GM19395 (cell line): Measurements from ENCODE around the gene RAB7B.

Experiments used
- ATAC-seq: cut with Tn5 transposase; IDR thresholded peaks from one replicate; pipeline ENCODE4 v1.9.1; 2021; ENCODE audit warnings: mild to moderate bottlenecking, moderate library complexity; ENCODE audit not compliant: unreplicated experiment

Gene RAB7B

GRCh38 chr1:205975387-205975998 is 27.7 kb downstream of the RAB7B start:
- no peak for ATAC-seq

DNA sequence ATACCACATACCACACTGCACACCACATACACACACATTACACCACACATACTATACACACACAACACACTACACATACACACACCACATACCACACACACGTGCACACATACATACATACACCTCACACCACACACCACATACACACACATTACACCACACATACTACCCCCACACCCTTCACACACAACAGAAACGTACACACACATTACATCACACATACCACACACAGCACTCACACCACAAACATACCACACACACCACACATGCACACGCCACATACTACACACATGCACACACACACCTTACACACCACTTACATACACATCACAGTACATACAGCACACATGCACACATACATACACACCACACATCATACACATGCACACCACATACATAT is 28.5 kb downstream of the RAB7B start:
- no peak for ATAC-seq

DNA sequence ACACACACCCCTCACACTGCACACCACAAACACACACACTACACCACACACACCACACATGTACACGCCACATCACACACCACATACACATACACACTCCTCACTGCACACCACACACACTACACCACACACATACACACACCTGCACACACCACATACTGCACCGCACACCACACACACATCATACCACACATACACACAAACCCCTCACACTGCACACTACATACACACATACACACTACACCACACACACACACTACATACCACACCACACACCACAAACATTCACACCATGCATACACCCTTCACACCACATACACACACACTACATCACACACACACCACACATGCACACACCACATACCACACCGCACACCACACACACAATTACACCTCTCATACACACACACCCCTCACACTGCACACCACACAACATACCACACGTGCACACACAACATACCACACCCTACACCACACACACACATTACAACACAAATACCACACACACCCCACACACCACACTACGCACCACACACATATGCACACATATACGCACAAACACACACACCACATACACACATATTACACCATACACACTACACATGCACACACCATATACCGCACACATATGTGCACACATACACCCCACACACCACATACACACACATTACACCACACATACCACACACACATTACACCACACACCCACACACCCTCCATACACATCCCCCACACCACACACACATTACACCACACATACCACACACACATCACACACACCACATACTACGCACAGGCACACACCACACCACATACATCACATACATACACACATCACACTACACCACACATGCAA is 29.6 kb downstream of the RAB7B start:
- ATAC-seq = no peak

GRCh38 chr1:205972491-205973168 is 30.6 kb downstream of the RAB7B start:
- no peak for ATAC-seq

DNA sequence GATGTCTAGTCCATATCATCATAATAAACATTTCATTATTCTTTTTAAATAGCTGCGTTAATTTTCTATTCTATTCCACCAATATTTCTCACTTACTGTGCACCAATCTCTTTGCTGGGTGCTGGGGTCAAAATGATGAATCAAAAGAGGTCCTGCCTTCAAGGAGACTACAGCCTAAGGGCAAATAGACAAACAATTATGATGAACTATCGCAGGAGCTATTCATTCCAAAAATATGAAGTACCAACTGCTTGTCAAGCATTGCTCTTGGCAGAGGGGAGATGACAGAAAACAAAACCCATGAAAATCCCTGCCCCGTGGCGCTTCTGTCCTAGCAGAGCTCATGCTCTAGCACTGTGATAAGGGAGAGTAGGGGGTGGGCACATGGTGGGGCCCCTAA is 31.1 kb downstream of the RAB7B start:
- no peak for ATAC-seq

GRCh38 chr1:205971082-205971481 is 32.1 kb downstream of the RAB7B start:
- no peak for ATAC-seq

GRCh38 chr1:205970486-205970885 is 32.7 kb downstream of the RAB7B start:
- ATAC-seq = no peak

DNA sequence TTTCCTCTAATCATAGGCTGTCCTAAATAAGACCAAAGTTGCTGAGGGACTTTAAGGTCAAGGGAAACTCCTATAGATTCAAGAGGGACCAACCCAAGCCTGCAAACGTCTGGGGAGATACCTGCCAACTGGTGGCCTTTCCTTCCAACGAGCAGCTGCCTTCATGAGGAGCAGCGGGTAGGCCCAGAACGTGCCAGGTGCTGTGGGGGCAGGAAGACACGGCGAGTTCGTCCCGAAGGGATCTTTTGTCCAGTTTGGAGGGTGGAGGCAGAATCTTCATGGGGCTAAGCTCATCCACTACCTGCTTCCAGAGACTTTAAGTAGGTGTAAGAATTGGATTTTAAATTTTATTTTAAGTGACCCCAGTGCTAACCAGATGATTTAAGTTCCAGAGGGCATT is 34.0 kb downstream of the RAB7B start:
- no peak for ATAC-seq

GRCh38 chr1:205967554-205968335 is 35.5 kb downstream of the RAB7B start:
- no peak for ATAC-seq

- ATAC-seq = no peak
Measured at GRCh38 chr1:205965036-205965884, 37.9 kb downstream of the RAB7B start.

DNA sequence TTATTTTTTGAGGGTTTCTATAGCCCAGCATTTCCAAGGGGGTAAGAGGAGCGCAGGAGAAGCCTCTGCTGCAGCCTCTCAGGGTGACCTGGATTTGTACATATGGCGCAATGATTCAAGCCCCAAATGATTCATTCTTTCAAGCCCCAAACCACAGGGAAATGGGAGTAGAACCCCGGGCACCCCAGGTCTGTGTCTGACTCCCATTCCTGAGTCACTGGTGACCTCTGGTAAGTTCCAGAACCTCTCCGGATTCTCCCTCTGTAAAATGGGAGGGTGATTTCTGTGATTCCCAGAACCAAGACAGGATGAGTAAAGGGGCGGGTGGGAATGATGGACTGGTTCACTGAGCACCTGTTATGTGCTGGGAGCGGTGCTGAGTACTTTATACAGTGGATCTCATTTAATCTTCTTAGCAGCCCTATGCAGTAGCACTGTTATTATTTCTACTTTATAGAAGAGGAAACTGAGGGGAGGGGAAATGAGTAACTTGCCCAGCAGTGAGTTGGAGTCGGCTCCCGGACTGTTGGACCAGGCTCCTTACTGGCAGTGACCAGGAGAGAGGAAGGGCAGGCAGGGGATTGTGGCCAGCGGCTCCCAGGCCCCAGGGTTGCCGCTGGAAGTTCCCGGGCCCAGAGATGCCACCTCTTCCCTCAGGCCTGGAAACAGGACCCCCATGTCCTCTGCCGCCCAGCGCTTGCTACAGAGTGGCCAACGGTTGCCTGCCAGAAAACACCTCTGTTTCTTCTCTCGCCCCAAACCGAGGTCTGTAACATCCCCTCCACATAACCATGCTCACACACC is 39.6 kb downstream of the RAB7B start:
- ATAC-seq = no peak

GRCh38 chr1:205962821-205963221 is 40.4 kb downstream of the RAB7B start:
- no peak for ATAC-seq

- no peak for ATAC-seq
Measured at GRCh38 chr1:205961991-205962820, 41.0 kb downstream of the RAB7B start.

GRCh38 chr1:205961405-205961804 is 41.8 kb downstream of the RAB7B start:
- ATAC-seq = no peak

GRCh38 chr1:205959789-205960188 is 43.4 kb downstream of the RAB7B start:
- ATAC-seq = no peak

DNA sequence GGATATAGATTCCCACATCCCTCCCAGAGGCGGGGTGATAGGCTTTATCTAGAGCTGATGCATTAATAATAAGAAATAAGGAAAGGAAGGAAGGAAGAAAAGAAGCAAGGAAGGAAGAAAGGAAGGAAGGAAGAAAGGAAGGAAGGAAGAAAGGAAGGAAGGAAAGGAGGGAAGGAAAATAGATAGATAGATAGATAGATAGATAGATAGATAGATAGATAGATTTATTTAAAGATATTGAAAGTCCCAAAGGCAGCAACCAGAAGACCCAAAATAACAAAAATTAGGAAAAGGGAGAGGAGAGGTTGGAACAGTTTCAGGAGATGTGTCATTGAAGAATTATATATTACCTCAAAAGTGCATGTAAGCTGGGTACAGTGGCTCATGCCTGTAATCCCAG is 47.7 kb downstream of the RAB7B start:
- no peak for ATAC-seq

DNA sequence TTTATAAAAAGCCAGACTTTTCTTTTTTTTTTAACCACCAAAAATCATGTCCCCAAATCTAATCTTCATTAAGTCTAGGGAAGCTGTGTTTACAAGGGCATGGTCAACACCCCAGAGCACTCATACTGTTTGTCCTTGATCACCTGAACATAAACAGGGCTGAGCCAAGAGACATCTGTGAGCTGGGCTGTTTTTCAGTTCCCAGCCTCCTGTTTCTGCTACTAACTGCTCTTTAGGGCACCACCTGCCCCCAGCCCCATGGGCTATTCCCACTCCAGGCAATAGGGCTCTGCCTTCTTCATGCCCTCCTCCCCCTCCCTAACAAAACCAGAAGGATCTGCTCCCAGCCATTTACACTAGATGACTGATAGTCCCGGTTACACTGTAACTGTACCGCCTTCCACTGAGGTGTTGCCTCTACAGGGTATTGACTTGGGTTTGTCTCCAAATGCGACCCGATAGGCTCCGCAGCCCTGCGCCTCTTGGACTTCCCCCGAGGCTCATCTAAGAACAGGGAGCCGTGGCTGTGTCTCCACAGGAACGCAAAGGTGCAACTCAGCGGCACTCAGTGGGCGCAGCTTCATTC is 48.3 kb downstream of the RAB7B start:
- no peak for ATAC-seq

DNA sequence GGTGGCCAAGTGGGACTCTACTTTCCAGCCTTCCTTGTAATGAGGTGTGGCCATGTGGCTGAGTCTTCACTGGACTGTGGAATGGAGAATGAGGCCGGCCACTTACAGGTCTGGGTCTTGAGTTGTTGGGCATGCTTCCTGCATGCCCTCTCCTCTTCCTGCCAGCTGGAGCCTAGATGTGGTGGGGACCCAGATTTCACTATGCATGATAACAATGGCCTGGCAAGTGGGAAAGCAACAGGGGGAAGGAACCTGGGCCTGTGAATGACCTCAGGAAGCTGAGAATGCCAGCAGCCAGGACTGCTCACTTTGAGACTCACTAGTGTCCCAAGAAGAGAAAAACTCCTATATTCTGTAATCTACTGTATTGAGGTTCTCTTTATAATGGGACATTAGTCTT is 51.4 kb downstream of the RAB7B start:
- ATAC-seq = no peak
